IPS DF 6.9 (cell line): Measurements from ENCODE around the gene C9orf78.

ENCODE experiments used
- DNase-seq: peaks from one replicate; pipeline ENCODE4 v3.0.0-alpha.2; 2013; ENCODE audit warnings: low read depth, low spot score
- H3K27ac ChIP-seq: one replicate; pipeline ENCODE4 v1.5.1; 2013; ENCODE audit warnings: low read length, control low read depth
- H3K27me3 ChIP-seq: 2 replicates; pipeline ENCODE4 v1.6.1; 2013; ENCODE audit warnings: mild to moderate bottlenecking, low read length; ENCODE audit not compliant: control insufficient read depth, insufficient read depth
- H3K36me3 ChIP-seq: 2 replicates; pipeline ENCODE4 v1.6.1; 2013; ENCODE audit warnings: low read length; ENCODE audit not compliant: control insufficient read depth, insufficient read depth
- H3K4me1 ChIP-seq: 2 replicates; pipeline ENCODE4 v1.6.1; 2013; ENCODE audit warnings: low read length; ENCODE audit not compliant: control insufficient read depth, insufficient read depth
- H3K4me3 ChIP-seq: 2 replicates; pipeline ENCODE4 v1.5.1; 2013; ENCODE audit warnings: mild to moderate bottlenecking, low read length
- H3K9me3 ChIP-seq: 2 replicates; pipeline ENCODE4 v1.6.1; 2013; ENCODE audit warnings: low read length, inconsistent platforms; ENCODE audit not compliant: control insufficient read depth, insufficient read depth
- WGBS: extraction: QIAGEN DNeasy Blood & Tissue Kit; methylation state at CpG from one replicate; pipeline ENCODE4 v1.1.7; 2013; ENCODE audit warnings: mixed read lengths, missing lambda C conversion rate; ENCODE audit not compliant: insufficient read length, insufficient coverage; 5-methylcytosine and 5-hydroxymethylcytosine counted together

C9orf78 gene

GRCh38 chr9:129867136-129868022 lies 32.3 kb upstream of the C9orf78 start:
- no CpG with 5 or more reads among the region's 17 CpGs for WGBS
- no peaks in the 10 kb centered on the region for H3K36me3 ChIP-seq
- no peak overlapping the region for H3K4me3 ChIP-seq
- no peaks in the 10 kb centered on the region for H3K4me1 ChIP-seq
- H3K27me3 ChIP-seq, result no peaks in the 10 kb centered on the region
- H3K27ac ChIP-seq, result no peak overlapping the region
- no peaks in the 10 kb centered on the region for H3K9me3 ChIP-seq
- no peak for DNase-seq

- no peaks in the 10 kb centered on the region for H3K36me3 ChIP-seq
- H3K4me3 ChIP-seq, result no peak overlapping the region
- no peaks in the 10 kb centered on the region for H3K27me3 ChIP-seq
- DNase-seq, result no peak
- no peak overlapping the region for H3K27ac ChIP-seq
- WGBS, result no CpG with 5 or more reads among the region's 17 CpGs
- no peaks in the 10 kb centered on the region for H3K4me1 ChIP-seq
- no peaks in the 10 kb centered on the region for H3K9me3 ChIP-seq
Measured at GRCh38 chr9:129866394-129867135, 31.5 kb upstream of the C9orf78 start.

GRCh38 chr9:129865668-129866320 lies 30.7 kb upstream of the C9orf78 start:
- no peak overlapping the region for H3K4me3 ChIP-seq
- DNase-seq, result no peak
- H3K27me3 ChIP-seq, result no peaks in the 10 kb centered on the region
- no peaks in the 10 kb centered on the region for H3K36me3 ChIP-seq
- no peaks in the 10 kb centered on the region for H3K4me1 ChIP-seq
- no peaks in the 10 kb centered on the region for H3K9me3 ChIP-seq
- WGBS, result no CpG with 5 or more reads among the region's 14 CpGs
- H3K27ac ChIP-seq, result no peak overlapping the region

GRCh38 chr9:129864991-129865647 lies 30.0 kb upstream of the C9orf78 start:
- no CpG with 5 or more reads among the region's 11 CpGs for WGBS
- Histone ChIP-seq H3K4me3 (no peak overlapping the region), H3K36me3 (no peaks in the 10 kb centered on the region), H3K4me1 (no peaks in the 10 kb centered on the region), H3K27ac (no peak overlapping the region), H3K9me3 (no peaks in the 10 kb centered on the region), H3K27me3 (no peaks in the 10 kb centered on the region)
- DNase-seq, result no peak

- Histone ChIP-seq H3K27me3 (no peaks in the 10 kb centered on the region), H3K9me3 (no peaks in the 10 kb centered on the region), H3K36me3 (0 out of 2 replicates have a peak, but pooled peaks cover 2% of the 10 kb centered on the region), H3K4me1 (no peaks in the 10 kb centered on the region), H3K27ac (no peak overlapping the region), H3K4me3 (no peak overlapping the region)
- WGBS, result no CpG with 5 or more reads among the region's 14 CpGs
- no peak for DNase-seq
Measured at GRCh38 chr9:129863059-129863690, 28.1 kb upstream of the C9orf78 start.

GRCh38 chr9:129861447-129861827 lies 26.4 kb upstream of the C9orf78 start:
- no peak overlapping the region for H3K27ac ChIP-seq
- no peaks in the 10 kb centered on the region for H3K27me3 ChIP-seq
- no peaks in the 10 kb centered on the region for H3K9me3 ChIP-seq
- H3K4me3 ChIP-seq, result no peak overlapping the region
- DNase-seq, result no peak
- WGBS, result no CpG with 5 or more reads among the region's 12 CpGs
- H3K36me3 ChIP-seq, result 0 out of 2 replicates have a peak, but pooled peaks cover 2% of the 10 kb centered on the region
- H3K4me1 ChIP-seq, result no peaks in the 10 kb centered on the region

GRCh38 chr9:129860653-129861446 lies 25.8 kb upstream of the C9orf78 start:
- Histone ChIP-seq H3K27me3 (no peaks in the 10 kb centered on the region), H3K27ac (no peak overlapping the region)

GRCh38 chr9:129858167-129858962 lies 23.3 kb upstream of the C9orf78 start:
- H3K4me1 ChIP-seq, result no peaks in the 10 kb centered on the region
- no CpG with 5 or more reads among the region's 11 CpGs for WGBS
- H3K27ac ChIP-seq, result no peak overlapping the region
- no peaks in the 10 kb centered on the region for H3K9me3 ChIP-seq
- H3K4me3 ChIP-seq, result no peak overlapping the region
- H3K27me3 ChIP-seq, result no peaks in the 10 kb centered on the region
- no peak for DNase-seq
- H3K36me3 ChIP-seq, result 0 out of 2 replicates have a peak, but pooled peaks cover 2% of the 10 kb centered on the region

More at GRCh38 chr9:129860653-129861446, 25.8 kb upstream of the C9orf78 start:
- no CpG with 5 or more reads among the region's 11 CpGs for WGBS
- H3K4me3 ChIP-seq, result no peak overlapping the region
- H3K4me1 ChIP-seq, result no peaks in the 10 kb centered on the region
- H3K36me3 ChIP-seq, result 0 out of 2 replicates have a peak, but pooled peaks cover 2% of the 10 kb centered on the region
- no peaks in the 10 kb centered on the region for H3K9me3 ChIP-seq
- no peak for DNase-seq

- no peak for DNase-seq
- Histone ChIP-seq H3K9me3 (no peaks in the 10 kb centered on the region), H3K27ac (no peak overlapping the region), H3K4me3 (no peak overlapping the region), H3K36me3 (0 out of 2 replicates have a peak, but pooled peaks cover 2% of the 10 kb centered on the region), H3K4me1 (no peaks in the 10 kb centered on the region), H3K27me3 (no peaks in the 10 kb centered on the region)
- no CpG with 5 or more reads among the region's 7 CpGs for WGBS
Measured at GRCh38 chr9:129857207-129857606, 22.1 kb upstream of the C9orf78 start.
